A204.1 (cell line): ENCODE results near the gene ULK1.
"Not testable (repeated sequence)": the region's sequence is repeated elsewhere in the genome, so short reads cannot be mapped to it uniquely, and the experiment has no call there.

Source experiments
- FAIRE-seq: peaks from 2 replicates; lab custom pipeline; 2012; peaks lifted over from hg19 to GRCh38; lab: Jason Lieb, UNC

ULK1 gene

GRCh38 chr12:131862084-131862441 lies 32.4 kb upstream of the ULK1 start:
- no peak for FAIRE-seq

- FAIRE-seq: no peak
Measured at GRCh38 chr12:131862600-131862993, 31.8 kb upstream of the ULK1 start.

DNA sequence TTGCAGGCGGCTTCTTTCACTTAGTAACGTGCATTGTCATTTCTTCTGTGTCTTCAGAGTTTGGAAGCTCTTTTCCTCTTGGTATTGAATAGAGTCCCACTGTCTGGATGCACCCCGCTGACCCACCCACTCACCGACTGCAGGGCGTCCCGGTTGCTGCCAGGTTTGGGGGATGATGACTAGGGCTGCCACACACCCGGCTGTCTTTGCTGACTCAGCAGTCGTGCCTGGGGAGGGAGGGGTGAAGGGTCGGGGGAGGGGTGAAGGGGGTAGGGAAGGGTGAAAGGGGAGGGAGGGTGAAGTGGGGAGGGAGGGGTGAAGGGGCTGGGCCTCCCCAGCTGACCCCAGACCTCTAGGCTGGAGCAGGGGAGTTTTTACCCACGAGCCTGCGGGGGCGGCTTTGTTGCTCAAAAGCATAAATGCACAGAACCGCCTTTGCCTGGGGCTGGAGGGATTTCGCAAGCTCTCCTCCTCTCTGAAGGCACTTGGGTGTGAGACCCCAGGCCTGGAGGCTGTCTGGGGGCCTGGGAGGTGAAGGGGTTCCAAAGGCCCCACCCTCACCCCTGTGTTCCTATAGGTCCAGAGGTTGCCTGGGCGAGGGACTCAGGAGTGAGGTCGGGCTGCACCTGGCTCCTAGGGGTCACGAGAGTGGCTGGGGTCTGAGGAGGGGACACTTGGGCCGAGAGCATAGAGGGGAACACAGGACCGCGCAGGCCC lies 31.3 kb upstream of the ULK1 start:
- FAIRE-seq: no peak

DNA sequence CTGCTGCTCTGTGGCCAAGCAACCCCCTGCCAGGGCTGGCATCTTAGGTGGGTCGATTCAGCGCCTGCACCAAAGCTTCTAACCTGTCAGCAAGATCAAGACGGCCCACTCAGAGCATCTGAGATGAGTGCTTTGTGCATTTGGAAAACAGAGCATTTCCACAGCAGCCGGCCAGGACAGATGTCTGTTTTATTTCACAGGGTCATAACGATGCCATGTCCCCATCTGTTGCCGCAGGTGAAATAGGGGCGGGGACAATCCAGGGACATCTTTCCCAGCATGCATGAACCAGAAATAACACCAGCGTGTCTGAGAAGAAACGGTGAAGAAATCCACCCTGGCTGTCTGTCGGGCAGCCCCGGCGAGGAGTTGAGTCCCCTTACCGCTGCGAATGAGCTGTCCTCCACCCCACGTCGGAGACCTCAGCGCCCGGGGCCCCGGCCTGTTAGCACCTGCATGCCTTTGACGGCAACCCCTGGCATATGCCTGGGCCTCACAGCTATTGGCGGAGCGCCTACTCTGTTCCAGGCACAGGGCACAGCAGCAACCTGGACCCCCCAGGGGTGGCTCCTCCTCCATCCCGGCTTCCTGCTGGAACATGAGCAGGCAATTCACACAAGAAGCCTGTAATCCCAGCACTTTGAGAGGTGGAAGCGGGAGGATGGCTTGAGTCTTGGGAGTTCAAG lies 30.6 kb upstream of the ULK1 start:
- FAIRE-seq: no peak

GRCh38 chr12:131864469-131864868 lies 30.0 kb upstream of the ULK1 start:
- FAIRE-seq: no peak

- FAIRE-seq: no peak
Measured at GRCh38 chr12:131865180-131865875, 29.1 kb upstream of the ULK1 start.

- no peak for FAIRE-seq
Measured at GRCh38 chr12:131867471-131867870, 27.0 kb upstream of the ULK1 start.

- FAIRE-seq: no peak
Measured at GRCh38 chr12:131867891-131868675, 26.3 kb upstream of the ULK1 start.

- no peak for FAIRE-seq
Measured at GRCh38 chr12:131869871-131870418, 24.5 kb upstream of the ULK1 start.

DNA sequence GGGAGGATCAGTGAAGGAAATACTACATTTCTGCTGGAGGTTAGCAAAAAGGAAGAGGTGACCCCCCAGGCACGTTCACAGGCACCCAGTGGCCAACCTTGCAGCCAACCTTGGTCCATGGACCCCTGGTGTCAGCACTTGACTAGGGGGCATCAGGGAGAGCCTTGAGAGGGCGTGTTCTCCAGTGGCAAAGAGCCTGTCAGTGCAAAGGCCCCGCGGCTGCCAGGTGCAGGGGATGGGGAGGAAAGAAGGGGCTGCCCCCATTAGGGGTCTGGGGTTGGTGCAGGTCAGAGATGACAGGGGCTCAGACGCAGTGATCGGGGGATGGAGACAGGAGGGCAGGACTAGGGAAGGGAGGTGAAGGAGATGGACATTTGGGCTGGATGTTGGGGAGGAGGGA lies 22.7 kb upstream of the ULK1 start:
- FAIRE-seq: no peak

- FAIRE-seq: no peak
Measured at GRCh38 chr12:131872154-131873051, 22.0 kb upstream of the ULK1 start.

DNA sequence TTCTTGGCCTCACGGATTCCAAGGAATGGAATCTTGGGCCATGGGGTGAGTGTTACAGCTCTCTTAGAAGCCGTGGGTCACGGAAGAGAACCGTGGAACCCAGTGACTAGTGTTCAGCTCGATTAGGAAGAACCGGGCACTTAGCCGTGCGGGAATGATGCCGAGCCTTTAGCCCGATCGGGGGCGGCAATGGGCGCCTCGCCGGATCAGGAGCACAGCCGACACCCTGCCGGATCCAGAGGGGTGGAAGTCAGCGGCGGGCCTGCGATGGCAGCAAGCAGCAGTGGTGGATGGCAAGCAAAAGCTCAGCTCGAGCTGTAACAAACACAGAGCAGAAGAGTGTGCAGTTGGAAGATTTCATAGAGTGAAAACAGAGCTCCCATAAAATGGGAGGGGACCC lies 21.1 kb upstream of the ULK1 start:
- no peak for FAIRE-seq

DNA sequence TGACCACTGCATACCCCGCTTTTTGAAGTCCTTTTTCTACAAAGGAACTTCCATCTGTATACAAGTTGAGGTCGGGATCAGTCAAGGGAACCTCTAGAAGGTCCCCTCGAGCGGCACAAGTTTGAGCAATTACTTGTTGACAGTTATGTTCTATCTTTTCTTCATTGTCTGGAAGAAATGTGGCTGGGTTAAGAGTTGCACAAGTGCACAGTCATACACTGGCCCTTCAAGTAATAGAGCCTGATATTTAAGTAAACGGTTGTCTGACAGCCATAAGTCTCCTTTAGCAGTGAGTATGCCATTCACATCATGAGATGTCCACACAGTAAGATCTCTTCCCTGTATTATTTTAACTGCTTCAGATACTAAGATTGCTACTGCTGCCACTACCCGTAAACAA lies 19.4 kb upstream of the ULK1 start:
- not testable (repeated sequence) for FAIRE-seq

DNA sequence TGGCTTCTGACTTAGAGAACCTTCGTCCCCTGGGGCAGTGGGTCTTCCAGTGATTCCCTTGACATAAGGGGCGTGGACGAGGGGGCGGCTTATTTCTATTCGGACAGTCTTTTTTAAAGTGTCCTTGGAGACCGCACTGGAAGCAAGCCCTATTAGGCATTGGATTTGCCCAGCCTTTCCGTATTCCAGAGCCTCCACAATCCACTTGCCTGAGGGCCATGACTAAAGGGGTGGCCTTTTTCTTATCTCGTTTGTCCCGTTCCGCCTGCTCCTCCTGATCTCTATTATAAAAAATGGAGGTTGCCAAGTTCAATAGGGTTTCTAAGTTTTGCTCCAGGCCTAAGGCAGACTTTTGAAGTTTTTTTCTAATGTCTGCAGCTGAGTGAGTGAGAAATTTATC lies 17.2 kb upstream of the ULK1 start:
- FAIRE-seq: not testable (repeated sequence)

DNA sequence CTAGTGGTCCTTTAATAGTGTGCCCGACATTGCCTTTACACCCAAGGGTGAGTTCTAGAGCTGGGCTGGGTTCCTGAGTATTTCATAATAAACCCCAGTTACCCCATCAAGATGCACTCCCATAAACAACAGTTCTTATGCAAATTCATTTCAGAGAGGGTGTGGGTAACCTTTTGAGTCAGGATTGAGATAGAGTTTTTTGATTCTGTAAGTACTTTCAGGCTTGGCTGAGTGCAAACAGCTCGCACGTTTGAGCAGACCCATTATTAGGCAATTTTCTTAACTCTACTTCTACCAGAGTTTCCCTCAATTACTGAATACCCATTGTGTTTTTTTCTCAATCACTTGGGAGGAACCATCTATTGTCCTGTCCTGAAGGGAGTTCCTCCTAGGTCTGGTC lies 16.0 kb upstream of the ULK1 start:
- FAIRE-seq: not testable (repeated sequence)

- no peak for FAIRE-seq
Measured at GRCh38 chr12:131882804-131883520, 11.5 kb upstream of the ULK1 start.

GRCh38 chr12:131883521-131883900 lies 10.9 kb upstream of the ULK1 start:
- no peak for FAIRE-seq

GRCh38 chr12:131885076-131885475 lies 9.3 kb upstream of the ULK1 start:
- FAIRE-seq: not testable (repeated sequence)

DNA sequence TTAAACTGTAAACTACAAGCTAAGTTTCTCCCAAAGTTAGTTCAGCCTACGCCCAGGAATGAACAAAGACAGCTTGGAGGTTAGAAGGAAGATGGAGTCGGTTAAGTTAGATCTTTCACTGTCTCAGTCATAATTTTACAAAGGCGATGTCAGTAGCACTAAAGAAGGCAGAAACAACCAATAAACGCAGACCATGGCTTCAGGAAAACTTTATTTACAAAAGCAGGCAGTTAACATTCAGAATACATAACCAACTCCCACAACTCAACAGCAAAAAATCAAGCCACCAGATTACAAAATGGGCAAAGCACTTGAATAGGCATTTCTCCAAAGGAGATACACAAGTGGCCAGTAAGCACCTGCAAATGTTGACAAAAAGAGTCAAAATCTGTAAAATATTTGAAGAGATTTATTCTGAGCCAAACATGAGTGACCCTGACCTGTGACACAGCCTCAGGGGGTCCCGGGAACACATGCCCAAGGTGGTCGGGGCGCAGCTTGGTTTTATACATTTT lies 8.8 kb upstream of the ULK1 start:
- no peak for FAIRE-seq

- not testable (repeated sequence) for FAIRE-seq
Measured at GRCh38 chr12:131891722-131892121, 2.7 kb upstream of the ULK1 start.
